HEK293T (cell line): ENCODE results near the gene LRRC14B.

ENCODE experiments used
- CTCF ChIA-PET: fragments of 350-600 bp; formaldehyde crosslinking; extraction: SDS; loops from one replicate; lab custom pipeline; 2021; ENCODE audit warnings: antibody characterized with exemption, inconsistent platforms; lab: Yijun Ruan, JAX
- POLR2A ChIA-PET: fragments of 350-600 bp; formaldehyde crosslinking; extraction: SDS; loops from one replicate; lab custom pipeline; 2020; ENCODE audit warnings: antibody characterized with exemption, inconsistent platforms; lab: Yijun Ruan, JAX
- DNase-seq: peaks from one replicate; pipeline ENCODE4 v3.0.0; 2012; ENCODE audit warnings: mixed read lengths; ENCODE audit errors: extremely low spot score
- ARNT ChIP-seq: fragments of 450-650 bp; IDR thresholded peaks from 2 replicates; pipeline ENCODE4 v1.6.1; 2017; ENCODE audit warnings: mild to moderate bottlenecking
- BHLHE40 ChIP-seq: fragments of 450-650 bp; IDR thresholded peaks from 2 replicates; pipeline ENCODE4 v1.6.1; 2016; ENCODE audit warnings: mild to moderate bottlenecking, moderate library complexity, borderline replicate concordance
- CTBP1 ChIP-seq: fragments of 450-650 bp; IDR thresholded peaks from 2 replicates; pipeline ENCODE4 v1.6.1; 2016; ENCODE audit warnings: borderline replicate concordance
- ELF4 ChIP-seq: fragments of 450-650 bp; IDR thresholded peaks from 2 replicates; pipeline ENCODE4 v1.6.1; 2017; ENCODE audit warnings: antibody characterized with exemption
- FOXA1 ChIP-seq: fragments of 450-650 bp; IDR thresholded peaks from 2 replicates; pipeline ENCODE4 v1.6.1; 2016; ENCODE audit warnings: mild to moderate bottlenecking
- FOXK2 ChIP-seq: fragments of 450-650 bp; IDR thresholded peaks from 2 replicates; pipeline ENCODE4 v1.6.1; 2016; ENCODE audit warnings: mild to moderate bottlenecking
- FOXM1 ChIP-seq: fragments of 450-650 bp; IDR thresholded peaks from 2 replicates; pipeline ENCODE4 v1.6.1; 2017; ENCODE audit warnings: mild to moderate bottlenecking, borderline replicate concordance
- HDGF ChIP-seq: fragments of 450-650 bp; IDR thresholded peaks from 2 replicates; pipeline ENCODE4 v1.6.1; 2017; ENCODE audit warnings: antibody characterized with exemption, borderline replicate concordance
- L3MBTL2 ChIP-seq: fragments of 450-650 bp; conservative IDR thresholded peaks from 2 replicates; pipeline ENCODE4 v1.6.1; 2016; ENCODE audit warnings: mild to moderate bottlenecking
- LEF1 ChIP-seq: fragments of 450-650 bp; IDR thresholded peaks from 2 replicates; pipeline ENCODE4 v1.6.1; 2017; ENCODE audit warnings: mild to moderate bottlenecking, borderline replicate concordance
- NFRKB ChIP-seq: fragments of 450-650 bp; IDR thresholded peaks from 2 replicates; pipeline ENCODE4 v1.6.1; 2016; ENCODE audit warnings: mild to moderate bottlenecking, moderate library complexity
- SP1 ChIP-seq: fragments of 450-650 bp; IDR thresholded peaks from 2 replicates; pipeline ENCODE4 v1.6.1; 2017
- SUZ12 ChIP-seq: fragments of 450-650 bp; IDR thresholded peaks from 2 replicates; pipeline ENCODE4 v1.6.1; 2016; ENCODE audit warnings: mild to moderate bottlenecking
- TARDBP ChIP-seq: fragments of 450-650 bp; IDR thresholded peaks from 2 replicates; pipeline ENCODE4 v1.6.1; 2016
- ZNF384 ChIP-seq: fragments of 450-650 bp; IDR thresholded peaks from 2 replicates; pipeline ENCODE4 v1.6.1; 2016
- TF ChIP-seq, protein P1 (sequence below): fragments of 450-650 bp; IDR thresholded peaks from 2 replicates; pipeline ENCODE4 v1.6.1; 2016

The LRRC14B gene

DNA sequence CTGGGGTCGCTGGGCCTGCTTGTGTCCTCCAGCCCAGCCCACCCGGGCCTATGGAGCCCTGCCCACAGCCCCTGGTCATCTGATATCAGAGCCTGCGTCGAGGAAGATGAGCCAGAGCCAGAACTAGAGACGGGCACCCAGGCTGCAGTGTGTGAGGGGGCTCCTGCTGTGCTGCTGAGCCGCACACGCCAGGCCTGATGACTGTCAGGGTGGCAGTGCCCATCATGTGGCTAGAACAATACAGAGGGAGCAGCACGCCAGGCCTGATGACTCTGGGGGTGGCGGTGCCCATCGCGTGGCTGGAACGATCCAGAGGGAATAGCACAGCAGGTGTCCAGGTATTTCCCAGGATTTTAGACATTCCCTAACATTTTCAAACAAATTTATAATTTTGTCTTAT lies 9.2 kb upstream of the LRRC14B start:
- CTCF ChIA-PET, result no interaction called here
- TF ChIP-seq, protein P1, sequence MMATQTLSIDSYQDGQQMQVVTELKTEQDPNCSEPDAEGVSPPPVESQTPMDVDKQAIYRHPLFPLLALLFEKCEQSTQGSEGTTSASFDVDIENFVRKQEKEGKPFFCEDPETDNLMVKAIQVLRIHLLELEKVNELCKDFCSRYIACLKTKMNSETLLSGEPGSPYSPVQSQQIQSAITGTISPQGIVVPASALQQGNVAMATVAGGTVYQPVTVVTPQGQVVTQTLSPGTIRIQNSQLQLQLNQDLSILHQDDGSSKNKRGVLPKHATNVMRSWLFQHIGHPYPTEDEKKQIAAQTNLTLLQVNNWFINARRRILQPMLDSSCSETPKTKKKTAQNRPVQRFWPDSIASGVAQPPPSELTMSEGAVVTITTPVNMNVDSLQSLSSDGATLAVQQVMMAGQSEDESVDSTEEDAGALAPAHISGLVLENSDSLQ, result no peak
- TF ChIP-seq ARNT (no peak), FOXA1 (no peak), NFRKB (no peak), BHLHE40 (no peak), L3MBTL2 (no peak), LEF1 (no peak), SUZ12 (no peak), FOXK2 (no peak), HDGF (no peak), CTBP1 (no peak), TARDBP (no peak), FOXM1 (no peak), SP1 (no peak), ZNF384 (no peak), ELF4 (no peak)
- POLR2A ChIA-PET, result no interaction called here
- no peak for DNase-seq

DNA sequence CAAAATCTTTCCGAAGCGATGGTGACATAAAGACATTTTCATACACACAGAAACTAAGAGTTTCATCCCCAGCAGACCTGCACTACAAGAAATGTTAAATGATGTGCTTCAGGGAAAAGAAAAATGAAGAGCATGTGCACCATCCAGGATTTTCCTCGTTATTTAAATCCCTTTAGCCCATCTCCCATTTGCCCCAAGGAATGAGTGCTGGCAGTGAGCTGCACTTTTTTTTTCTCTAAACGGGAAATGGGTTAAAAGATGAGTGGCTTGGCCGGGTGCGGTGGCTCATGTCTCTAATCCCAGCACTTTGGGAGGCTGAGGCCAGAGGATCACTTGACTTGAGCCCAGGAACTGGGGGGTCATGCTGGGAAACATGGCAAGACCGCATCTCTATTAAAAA lies 6.8 kb upstream of the LRRC14B start:
- ChIA-PET POLR2A (no interaction called here), CTCF (no interaction called here)
- TF ChIP-seq FOXM1, result no peak
- no peak for TF ChIP-seq L3MBTL2
- no peak for TF ChIP-seq NFRKB
- no peak for TF ChIP-seq SP1
- DNase-seq, result no peak

DNA sequence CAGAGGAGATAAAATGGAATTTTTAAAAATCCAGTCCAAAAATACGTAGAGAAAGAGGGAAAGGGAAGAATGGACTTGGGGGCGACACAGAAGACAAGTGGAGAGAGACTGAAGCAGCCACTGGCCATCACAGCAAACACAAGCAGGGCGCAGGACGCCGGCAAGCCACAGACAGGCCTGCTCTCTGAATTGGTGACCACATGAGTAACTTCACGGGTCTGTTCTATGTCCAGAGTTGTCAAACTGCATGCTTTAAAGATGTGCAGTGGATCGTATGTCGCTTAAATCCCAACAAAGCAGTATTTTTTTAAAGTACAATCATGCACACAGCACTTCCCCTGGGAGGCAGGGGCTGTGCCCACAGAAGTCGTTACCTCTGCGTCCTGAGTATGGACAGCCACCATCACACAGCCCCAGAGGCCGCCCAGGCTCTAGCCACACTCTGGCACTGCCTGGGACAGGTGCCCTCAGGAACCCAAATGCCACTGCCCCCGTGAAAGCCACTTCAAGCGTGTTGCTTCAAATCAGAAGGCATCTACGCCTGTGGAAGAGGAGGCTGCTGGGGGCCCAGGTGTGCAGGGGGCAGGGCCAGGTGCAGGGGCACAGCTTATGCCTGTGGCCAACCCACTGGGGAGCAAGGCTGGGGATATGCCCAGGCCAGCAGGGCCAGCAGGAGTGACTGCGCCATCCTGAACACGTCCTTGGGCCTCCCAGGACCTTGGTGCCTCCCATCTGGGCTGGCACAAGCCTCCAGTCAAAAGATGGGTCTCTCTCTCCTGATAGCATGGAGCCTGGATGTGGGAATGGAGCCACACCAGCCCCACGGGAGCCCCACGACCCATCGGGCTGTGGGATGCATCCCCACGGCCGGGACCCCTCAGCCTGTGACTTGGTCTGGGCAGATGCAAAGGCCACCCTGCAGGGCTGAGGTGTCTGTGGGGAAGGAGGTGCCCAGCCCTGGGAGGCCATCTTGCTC lies 5.9 kb upstream of the LRRC14B start:
- no peak for DNase-seq
- CTCF ChIA-PET, result no interaction called here
- POLR2A ChIA-PET, result no interaction called here

DNA sequence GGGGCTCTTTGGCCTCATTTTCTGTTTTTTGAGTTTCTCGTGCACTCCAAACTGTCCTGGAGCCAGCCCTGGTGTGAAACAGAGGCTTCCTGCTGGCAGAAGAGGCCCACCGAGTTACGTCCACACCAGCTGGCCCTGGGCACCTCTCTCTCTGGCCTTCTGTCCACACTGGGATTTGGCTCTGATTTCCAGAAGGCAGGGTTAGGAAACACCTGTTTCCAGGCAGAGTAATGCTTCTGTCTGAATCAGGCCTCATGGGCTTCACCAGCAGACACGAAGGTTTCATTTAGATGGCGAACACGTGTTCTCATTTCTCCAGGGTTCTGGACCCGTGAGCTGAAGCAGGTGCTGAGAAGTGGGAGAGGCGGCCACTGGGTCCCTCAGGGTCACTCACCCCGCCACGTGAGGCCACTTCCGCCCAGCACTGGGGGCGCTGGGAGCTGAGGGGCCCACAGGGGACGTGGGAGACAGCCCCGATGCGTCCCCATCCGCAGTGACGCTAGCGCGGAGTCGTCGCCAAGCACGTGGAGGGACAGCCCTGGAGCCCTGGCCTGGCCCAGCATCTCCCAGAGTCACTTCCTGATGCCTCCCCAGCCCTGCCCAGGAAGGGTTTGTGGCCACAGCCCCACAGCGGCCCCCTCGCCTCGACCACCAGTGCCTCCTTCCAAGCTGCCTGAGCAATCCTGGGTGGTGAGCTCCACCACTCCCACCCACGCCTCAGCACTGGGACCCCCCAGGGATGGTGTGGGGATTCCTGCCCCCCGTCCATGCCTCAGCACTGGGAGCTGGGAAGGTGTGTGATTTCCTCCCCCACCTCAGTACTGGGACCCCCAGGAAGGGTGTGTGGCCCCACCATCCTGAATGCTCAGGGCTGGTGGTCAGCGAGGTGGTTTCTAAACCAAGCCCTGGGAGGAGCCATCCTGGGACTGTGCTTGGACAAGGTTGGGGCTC lies 4.9 kb upstream of the LRRC14B start:
- TF ChIP-seq L3MBTL2 (no peak), BHLHE40 (no peak), FOXA1 (no peak), CTBP1 (no peak), SP1 (no peak), NFRKB (no peak), TARDBP (no peak), SUZ12 (no peak), ZNF384 (no peak), FOXK2 (no peak), FOXM1 (no peak)
- TF ChIP-seq, protein P1, result no peak
- POLR2A ChIA-PET, result no interaction called here
- DNase-seq, result no peak
- CTCF ChIA-PET, result no interaction called here

More for the DNA sequence above, 5.9 kb upstream of the LRRC14B start:
- TF ChIP-seq ELF4, result no peak
- no peak for TF ChIP-seq ARNT

DNA sequence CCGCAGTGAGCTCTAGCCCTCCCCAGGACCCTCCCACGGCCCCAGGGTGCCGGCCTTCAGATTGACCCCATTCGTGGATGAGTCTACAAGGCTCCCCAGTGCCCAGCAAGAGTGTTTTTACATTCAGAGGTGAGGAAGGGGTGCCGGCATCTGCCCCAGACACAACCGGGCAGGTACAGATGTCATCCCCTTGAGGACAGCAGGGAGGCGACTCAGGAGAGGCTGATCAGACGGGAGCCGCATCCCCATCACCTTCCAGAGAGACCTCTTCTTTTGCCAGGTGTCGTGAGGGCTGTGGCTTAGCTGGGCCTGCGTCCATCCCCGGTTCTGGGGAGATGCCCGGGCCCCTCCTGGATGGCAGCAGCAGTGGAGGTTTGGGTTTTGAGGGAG lies 4.3 kb upstream of the LRRC14B start:
- TF ChIP-seq ELF4 (no peak), FOXK2 (no peak), LEF1 (no peak), NFRKB (no peak), FOXM1 (no peak), TARDBP (no peak), BHLHE40 (no peak), FOXA1 (no peak), SP1 (no peak), ZNF384 (no peak), SUZ12 (no peak), L3MBTL2 (no peak)
- TF ChIP-seq, protein P1, result no peak
- no peak for DNase-seq
- ChIA-PET CTCF (no interaction called here), POLR2A (interaction anchor here (1.7 to 2.1 kb wide), 2 partner anchors 21 to 31 kb away, joined by 6 to 16 read pairs; partner anchors contain the start of genes CCDC127 and SDHA)
